Heart right ventricle (tissue), 16 donors: ENCODE data around the gene GRIK3. TPM values are rescaled to one million over a fixed set of nuclear protein-coding genes. Genes with fewer than 3 reads are reported as not detected.

Experiments used
- ATAC-seq, 8 donors: fragments of 200-7000 bp; cut with Tn5 transposase; one replicate each; pipeline ENCODE4 v1.9.1; 2020; ENCODE audit warnings: mild to moderate bottlenecking in 8 of 8, moderate library complexity in 8 of 8, moderate number of reproducible peaks in 1 of 8
- DNase-seq, 2 donors: peaks; one replicate each; pipeline ENCODE4 v3.0.0-alpha.2; 2020
- H3K27ac ChIP-seq, 10 donors: fragments of 200-600 bp; sonication (generic) in 2 of 10; one replicate each; pipeline versions ENCODE4 v1.5.0 to v1.8.0; 2020 to 2022; ENCODE audit warnings: mild to moderate bottlenecking in 3 of 10
- H3K27me3 ChIP-seq, 7 donors: fragments of 200-600 bp; one replicate each; pipeline ENCODE4 v1.8.0; 2021 to 2022; ENCODE audit warnings: mild to moderate bottlenecking in 2 of 7
- H3K36me3 ChIP-seq, 9 donors: fragments of 200-600 bp; sonication (generic) in 1 of 9; one replicate each; pipeline versions ENCODE4 v1.5.0 to v1.8.0; 2020 to 2022; ENCODE audit warnings: mild to moderate bottlenecking in 2 of 9
- H3K4me1 ChIP-seq, 9 donors: fragments of 200-600 bp; sonication (generic) in 1 of 9; one replicate each; pipeline versions ENCODE4 v1.5.0 to v1.8.0; 2020 to 2022; ENCODE audit warnings: mild to moderate bottlenecking in 4 of 9
- H3K4me3 ChIP-seq, 10 donors: fragments of 200-600 bp; sonication (generic) in 2 of 10; one replicate each; pipeline versions ENCODE4 v1.5.0 to v1.8.0; 2020 to 2022; ENCODE audit warnings: mild to moderate bottlenecking in 7 of 10, moderate library complexity in 2 of 10
- H3K9me3 ChIP-seq, 11 donors: fragments of 200-600 bp in 10 of 11; sonication (generic) in 2 of 11; one replicate each; pipeline versions ENCODE4 v1.5.0 to v1.8.0; 2013 to 2022; ENCODE audit warnings: mild to moderate bottlenecking in 2 of 11, control low read depth in 1 of 11, moderate library complexity in 1 of 11
- CTCF ChIP-seq, 9 donors: fragments of 200-600 bp; sonication (generic) in 2 of 9; IDR thresholded peaks; one replicate each; pipeline versions ENCODE4 v1.5.0 to v1.8.0; 2021 to 2022; ENCODE audit warnings: antibody characterized with exemption in 9 of 9, mild to moderate bottlenecking in 5 of 9, moderate library complexity in 1 of 9
- WGBS, 2 donors: extraction: QIAGEN DNeasy Blood & Tissue Kit; methylation state at CpG; one replicate each; pipeline ENCODE4 v1.1.7; 2013; ENCODE audit warnings: inconsistent platforms in 1 of 2; 5-methylcytosine and 5-hydroxymethylcytosine counted together
- intact Hi-C, 10 donors: fragments of 100-400 bp; cut with DNase I; formaldehyde crosslinking; loops; one replicate each; pipeline versions ENCODE4 v1.11.1 to v1.14.2; 2022
- polyA plus RNA-seq, 2 donors: library from polyadenylated mRNA; stranded (reverse); fragments of 200-250 nt; gene quantifications; one replicate each; pipeline ENCODE4 v1.2.3, GENCODE V29; 2013
- total RNA-seq, 10 donors: library from RNA; stranded (reverse); fragmentation: NEBNext Ultra II Directional in 3 of 10; extraction: Animal tissue kit (Norgen Biotek cat#: 25700) in 3 of 10; gene quantifications; one replicate each; pipeline versions ENCODE4 v1.2.1 to v1.2.4, GENCODE V29; 2021 to 2023
- donor health status: Arrhythmogenic right ventricular cardiomyopathy.
- donor health status: ischemic (EF 13 %, LVEDD 7.1; RV severe dilation, severe dysfunction).
- donor health status: healthy with polysubstance abuse.
- donor health status: DM: no; HTN: yes; CAD: no.
- donor health status: DM: no; HTN: no; CAD: no.
- donor health status: ischemic (EF 25% LVEDD 6.9; RV normal size, moderate dysfunction).
- donor health status: ischemic (EF 25% LVEDD 5.7; RV mildly dilated, moderate dysfunction).
- donor health status: healthy.
- donor health status: DM: yes; HTN: yes; CAD: no.
- donor health status: Ischemic cardiomyopathy.
- donor health status: ischemic (EF 35%, LVEDD 5.7; RV mildly dilated, moderate dysfunction).
- donor health status: nonischemic (EF 11% LVEDD 7.7; RV severe dilation, severe dysfunction).
- donor health status: DM: yes; HTN: yes; CAD: no.
- donor health status: PGD.
- donor health status: ischemic (EF 29% LVEDD 5.4; RV normal size, mild dysfunction).
- donor health status: nonischemic (EF 23%, LVEDD 6.1; RV moderate dilation, normal function).

The GRIK3 gene
- total and polyA plus RNA-seq, 12 donors, result 0.10 to 1.1 (median 0.27) TPM

- Histone ChIP-seq H3K36me3 (no peaks in the 10 kb centered on the region), H3K9me3 (no peaks in the 10 kb centered on the region), H3K4me1 (no peaks in the 10 kb centered on the region), H3K4me3 (no peak overlapping the region), H3K27ac (no peak overlapping the region), H3K27me3 (peaks cover 0 to 59% (median 47%) of the 10 kb centered on the region in 7 donors)
- DNase-seq (no peak), ATAC-seq (no peak)
- WGBS, 2 donors, result 76 to 84% methylated on average over 7 of the region's 7 CpGs
- intact Hi-C loops, result no loop called here
- no peak for TF ChIP-seq CTCF (IDR thresholded peaks at IDR 0.05)
Measured at GRCh38 chr1:36944883-36945282, 89.4 kb downstream of the GRIK3 start.

GRCh38 chr1:36942148-36942547, 92.2 kb downstream of the GRIK3 start:
- H3K27me3 ChIP-seq, result peaks cover 0 to 67% (median 41%) of the 10 kb centered on the region in 7 donors
- no peaks in the 10 kb centered on the region for H3K4me1 ChIP-seq

GRCh38 chr1:36941316-36941978, 92.9 kb downstream of the GRIK3 start:
- Histone ChIP-seq H3K36me3 (no peaks in the 10 kb centered on the region), H3K9me3 (no peaks in the 10 kb centered on the region), H3K27me3 (peaks cover 0 to 72% (median 44%) of the 10 kb centered on the region in 7 donors), H3K4me1 (no peaks in the 10 kb centered on the region), H3K4me3 (no peak overlapping the region), H3K27ac (no peak overlapping the region)
- no peak for ATAC-seq
- intact Hi-C loops, result no loop called here
- TF ChIP-seq CTCF (IDR thresholded peaks at IDR 0.05), result no peak
- 47 to 53% methylated on average over 8 of the region's 8 CpGs for WGBS, 2 donors
- no peak for DNase-seq

More at GRCh38 chr1:36942148-36942547, 92.2 kb downstream of the GRIK3 start:
- Histone ChIP-seq H3K36me3 (no peaks in the 10 kb centered on the region), H3K4me3 (no peak overlapping the region), H3K9me3 (no peaks in the 10 kb centered on the region), H3K27ac (no peak overlapping the region)
- intact Hi-C loops, result no loop called here
- 39 to 45% methylated on average over 12 of the region's 12 CpGs for WGBS, 2 donors
- DNase-seq (no peak), ATAC-seq (no peak)
- no peak for TF ChIP-seq CTCF (IDR thresholded peaks at IDR 0.05)

- H3K27ac ChIP-seq, result no peak overlapping the region
- WGBS, 2 donors, result 55 to 57% methylated on average over 7 of the region's 7 CpGs
- ATAC-seq, result no peak
- peaks cover 0 to 88% (median 65%) of the 10 kb centered on the region in 7 donors for H3K27me3 ChIP-seq
- intact Hi-C loops, result no loop called here
- no peaks in the 10 kb centered on the region for H3K9me3 ChIP-seq
- H3K4me3 ChIP-seq, result no peak overlapping the region
- no peaks in the 10 kb centered on the region for H3K36me3 ChIP-seq
- no peak for DNase-seq
- no peak for TF ChIP-seq CTCF (IDR thresholded peaks at IDR 0.05)
- H3K4me1 ChIP-seq, result no peaks in the 10 kb centered on the region
Measured at GRCh38 chr1:36938819-36939218, 95.5 kb downstream of the GRIK3 start.
